Subcutaneous adipose tissue (tissue), 4 donors: ENCODE results near the gene FBXL17. TPM values are rescaled to one million over a fixed set of nuclear protein-coding genes. Genes with fewer than 3 reads are reported as not detected.

ENCODE experiments used
- CTCF ChIP-seq: fragments of 450-650 bp; IDR thresholded peaks from one replicate; pipeline ENCODE4 v1.5.1; 2016; ENCODE audit warnings: low read depth, mild to moderate bottlenecking, control low read depth, antibody characterized with exemption, moderate library complexity
- total RNA-seq, 4 donors: library from RNA; depleted of rRNA; stranded (reverse); fragments of >200 nt; gene quantifications; one replicate each; pipeline ENCODE4 v1.1.0, GENCODE V29; 2016

The FBXL17 gene
- total RNA-seq, 4 donors from 2014 or later: 19.4 to 22.2 (median 21.3) TPM

- no peak for TF ChIP-seq CTCF
Measured at GRCh38 chr5:107893642-107894041, 488.3 kb downstream of the FBXL17 start.

GRCh38 chr5:107889387-107889786, 492.5 kb downstream of the FBXL17 start:
- TF ChIP-seq CTCF: no peak

GRCh38 chr5:107888541-107888940, 493.4 kb downstream of the FBXL17 start:
- TF ChIP-seq CTCF: no peak

GRCh38 chr5:107887166-107887943, 494.5 kb downstream of the FBXL17 start:
- no peak for TF ChIP-seq CTCF

- no peak for TF ChIP-seq CTCF
Measured at GRCh38 chr5:107885601-107886000, 496.3 kb downstream of the FBXL17 start.

GRCh38 chr5:107884871-107885270, 497.0 kb downstream of the FBXL17 start:
- no peak for TF ChIP-seq CTCF

GRCh38 chr5:107878661-107879060, 503.2 kb downstream of the FBXL17 start:
- TF ChIP-seq CTCF: no peak
